HEK293 (cell line): ENCODE measurements around the gene KIDINS220.

Experiments
- CTCF ChIA-PET: fragments of 350-600 bp; formaldehyde crosslinking; extraction: SDS; loops from one replicate; lab custom pipeline; 2021; ENCODE audit warnings: antibody characterized with exemption; lab: Yijun Ruan, JAX
- POLR2A ChIA-PET: fragments of 300-600 bp; formaldehyde crosslinking; extraction: SDS; loops from one replicate; lab custom pipeline; 2020; ENCODE audit warnings: antibody characterized with exemption, inconsistent platforms; lab: Yijun Ruan, JAX
- H3K27ac ChIP-seq: fragments of 200-500 bp; sonication (Bioruptor generic); 2 replicates; pipeline ENCODE4 v1.5.1; 2014; ENCODE audit warnings: low read depth, low read length, control low read depth, inconsistent platforms; ENCODE audit errors: extremely low read depth
- H3K36me3 ChIP-seq, 2 experiments: fragments of 200-500 bp in 1 of 2; sonication (Bioruptor generic) in 1 of 2; 1 replicate in 1 of 2; 2 replicates in 1 of 2; pipeline ENCODE4 v1.5.1; 2014 to 2017; ENCODE audit warnings: inconsistent platforms in 2 of 2, low read length in 2 of 2; ENCODE audit not compliant: control insufficient read depth in 2 of 2, insufficient read depth in 1 of 2
- H3K4me1 ChIP-seq: fragments of 200-500 bp; sonication (Bioruptor generic); 2 replicates; pipeline ENCODE4 v1.5.1; 2014; ENCODE audit warnings: mild to moderate bottlenecking, low read length, inconsistent platforms; ENCODE audit not compliant: control insufficient read depth, insufficient read depth
- H3K4me3 ChIP-seq: 2 replicates; pipeline ENCODE4 v1.5.1; 2011; ENCODE audit warnings: low read depth, mild to moderate bottlenecking, control low read depth, low read length, moderate library complexity
- H3K9me3 ChIP-seq: fragments of 200-500 bp; sonication (Bioruptor generic); 2 replicates; pipeline ENCODE4 v1.5.1; 2014; ENCODE audit warnings: low read depth, low read length, inconsistent platforms; ENCODE audit not compliant: control insufficient read depth, insufficient read depth
- OSR2 ChIP-seq: fragments of 450-650 bp; formaldehyde crosslinking; IDR thresholded peaks from 2 replicates; pipeline ENCODE4 v1.5.1; 2016; ENCODE audit warnings: missing biosample characterization, missing genetic modification characterization
- ZIC2 ChIP-seq: fragments of 450-650 bp; formaldehyde crosslinking; IDR thresholded peaks from 2 replicates; pipeline ENCODE4 v1.5.1; 2016; ENCODE audit warnings: missing biosample characterization, missing genetic modification characterization
- ZNF311 ChIP-seq: fragments of 450-650 bp; formaldehyde crosslinking; IDR thresholded peaks from 2 replicates; pipeline ENCODE4 v1.5.1; 2017; ENCODE audit warnings: missing biosample characterization, missing genetic modification characterization, borderline replicate concordance
- ZNF324 ChIP-seq: fragments of 450-650 bp; formaldehyde crosslinking; IDR thresholded peaks from 2 replicates; pipeline ENCODE4 v1.5.1; 2016; ENCODE audit warnings: missing biosample characterization, missing genetic modification characterization
- ZNF354C ChIP-seq: fragments of 450-650 bp; formaldehyde crosslinking; IDR thresholded peaks from 2 replicates; pipeline ENCODE4 v1.5.1; 2016; ENCODE audit warnings: missing biosample characterization, missing genetic modification characterization, low read depth, borderline replicate concordance
- ZNF521 ChIP-seq: fragments of 450-650 bp; formaldehyde crosslinking; IDR thresholded peaks from 2 replicates; pipeline ENCODE4 v1.5.1; 2017; ENCODE audit warnings: missing biosample characterization, mild to moderate bottlenecking, missing genetic modification characterization
- ZNF560 ChIP-seq: fragments of 450-650 bp; formaldehyde crosslinking; IDR thresholded peaks from 2 replicates; pipeline ENCODE4 v1.5.1; 2017; ENCODE audit warnings: missing biosample characterization, missing genetic modification characterization, borderline replicate concordance
- ZNF600 ChIP-seq: fragments of 450-650 bp; formaldehyde crosslinking; IDR thresholded peaks from 2 replicates; pipeline ENCODE4 v1.5.1; 2016; ENCODE audit warnings: missing biosample characterization, missing genetic modification characterization
- ZNF843 ChIP-seq: fragments of 450-650 bp; formaldehyde crosslinking; IDR thresholded peaks from 2 replicates; pipeline ENCODE4 v1.5.1; 2016; ENCODE audit warnings: missing biosample characterization, missing genetic modification characterization
- TF ChIP-seq, protein P1 (sequence below): sonication (generic); formaldehyde crosslinking; IDR thresholded peaks from 2 replicates; pipeline ENCODE4 v1.8.1; 2022; ENCODE audit warnings: mild to moderate bottlenecking, moderate library complexity, missing genetic modification reagents
- TF ChIP-seq, protein P2 (sequence below): fragments of 450-650 bp; formaldehyde crosslinking; IDR thresholded peaks from 2 replicates; pipeline ENCODE4 v1.5.1; 2017; ENCODE audit warnings: missing biosample characterization, missing genetic modification characterization
- TF ChIP-seq, protein P3 (sequence below): fragments of 450-650 bp; formaldehyde crosslinking; conservative IDR thresholded peaks from 2 replicates; pipeline ENCODE4 v1.5.1; 2016; ENCODE audit warnings: low read depth, missing biosample characterization, missing genetic modification characterization
- TF ChIP-seq, protein P4 (sequence below): fragments of 450-650 bp; formaldehyde crosslinking; IDR thresholded peaks from 2 replicates; pipeline ENCODE4 v1.5.1; 2016; ENCODE audit warnings: missing biosample characterization, missing genetic modification characterization
- TF ChIP-seq, protein P5 (sequence below): fragments of 450-650 bp; formaldehyde crosslinking; IDR thresholded peaks from 2 replicates; pipeline ENCODE4 v1.5.1; 2016; ENCODE audit warnings: missing biosample characterization, missing genetic modification characterization
- TF ChIP-seq, protein P6 (sequence below): fragments of 450-650 bp; formaldehyde crosslinking; IDR thresholded peaks from 2 replicates; pipeline ENCODE4 v1.5.1; 2016; ENCODE audit warnings: missing biosample characterization, missing genetic modification characterization, borderline replicate concordance

KIDINS220 gene

DNA sequence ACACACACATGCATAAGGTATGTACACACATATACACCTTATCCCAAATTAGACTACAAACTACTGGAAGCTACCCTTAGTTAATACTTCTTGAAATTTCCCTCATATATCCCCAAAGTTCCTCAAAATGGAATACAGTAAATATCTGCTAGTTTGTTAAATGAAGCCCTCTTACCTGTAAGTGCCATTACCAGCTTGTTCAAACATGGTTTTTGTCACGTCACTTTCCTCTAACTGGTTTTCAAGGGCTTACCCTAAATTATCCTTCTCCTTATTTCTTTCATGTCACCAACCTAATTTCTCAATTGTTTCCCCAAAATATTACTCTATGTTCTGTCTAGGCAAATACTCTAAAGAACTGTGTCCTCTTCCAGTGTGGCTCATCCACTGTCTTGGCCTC, 24.4 kb upstream of the KIDINS220 start:
- 0 out of 2 replicates have a peak, but pooled peaks cover 2% of the 10 kb centered on the region for H3K4me1 ChIP-seq
- ChIA-PET POLR2A (no interaction called here), CTCF (no interaction called here)
- H3K27ac ChIP-seq: no peak overlapping the region
- TF ChIP-seq ZNF324 (tag by site-specific recombination) (no peak), ZNF600 (tag by site-specific recombination) (no peak), ZIC2 (tag by site-specific recombination) (no peak)
- TF ChIP-seq, protein P1, sequence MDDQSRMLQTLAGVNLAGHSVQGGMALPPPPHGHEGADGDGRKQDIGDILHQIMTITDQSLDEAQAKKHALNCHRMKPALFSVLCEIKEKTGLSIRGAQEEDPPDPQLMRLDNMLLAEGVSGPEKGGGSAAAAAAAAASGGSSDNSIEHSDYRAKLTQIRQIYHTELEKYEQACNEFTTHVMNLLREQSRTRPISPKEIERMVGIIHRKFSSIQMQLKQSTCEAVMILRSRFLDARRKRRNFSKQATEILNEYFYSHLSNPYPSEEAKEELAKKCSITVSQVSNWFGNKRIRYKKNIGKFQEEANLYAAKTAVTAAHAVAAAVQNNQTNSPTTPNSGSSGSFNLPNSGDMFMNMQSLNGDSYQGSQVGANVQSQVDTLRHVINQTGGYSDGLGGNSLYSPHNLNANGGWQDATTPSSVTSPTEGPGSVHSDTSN (CRISPR knock-in tag): no peak
- TF ChIP-seq, protein P2, sequence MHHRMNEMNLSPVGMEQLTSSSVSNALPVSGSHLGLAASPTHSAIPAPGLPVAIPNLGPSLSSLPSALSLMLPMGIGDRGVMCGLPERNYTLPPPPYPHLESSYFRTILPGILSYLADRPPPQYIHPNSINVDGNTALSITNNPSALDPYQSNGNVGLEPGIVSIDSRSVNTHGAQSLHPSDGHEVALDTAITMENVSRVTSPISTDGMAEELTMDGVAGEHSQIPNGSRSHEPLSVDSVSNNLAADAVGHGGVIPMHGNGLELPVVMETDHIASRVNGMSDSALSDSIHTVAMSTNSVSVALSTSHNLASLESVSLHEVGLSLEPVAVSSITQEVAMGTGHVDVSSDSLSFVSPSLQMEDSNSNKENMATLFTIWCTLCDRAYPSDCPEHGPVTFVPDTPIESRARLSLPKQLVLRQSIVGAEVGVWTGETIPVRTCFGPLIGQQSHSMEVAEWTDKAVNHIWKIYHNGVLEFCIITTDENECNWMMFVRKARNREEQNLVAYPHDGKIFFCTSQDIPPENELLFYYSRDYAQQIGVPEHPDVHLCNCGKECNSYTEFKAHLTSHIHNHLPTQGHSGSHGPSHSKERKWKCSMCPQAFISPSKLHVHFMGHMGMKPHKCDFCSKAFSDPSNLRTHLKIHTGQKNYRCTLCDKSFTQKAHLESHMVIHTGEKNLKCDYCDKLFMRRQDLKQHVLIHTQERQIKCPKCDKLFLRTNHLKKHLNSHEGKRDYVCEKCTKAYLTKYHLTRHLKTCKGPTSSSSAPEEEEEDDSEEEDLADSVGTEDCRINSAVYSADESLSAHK (tag by site-specific recombination): no peak
- TF ChIP-seq, protein P3, sequence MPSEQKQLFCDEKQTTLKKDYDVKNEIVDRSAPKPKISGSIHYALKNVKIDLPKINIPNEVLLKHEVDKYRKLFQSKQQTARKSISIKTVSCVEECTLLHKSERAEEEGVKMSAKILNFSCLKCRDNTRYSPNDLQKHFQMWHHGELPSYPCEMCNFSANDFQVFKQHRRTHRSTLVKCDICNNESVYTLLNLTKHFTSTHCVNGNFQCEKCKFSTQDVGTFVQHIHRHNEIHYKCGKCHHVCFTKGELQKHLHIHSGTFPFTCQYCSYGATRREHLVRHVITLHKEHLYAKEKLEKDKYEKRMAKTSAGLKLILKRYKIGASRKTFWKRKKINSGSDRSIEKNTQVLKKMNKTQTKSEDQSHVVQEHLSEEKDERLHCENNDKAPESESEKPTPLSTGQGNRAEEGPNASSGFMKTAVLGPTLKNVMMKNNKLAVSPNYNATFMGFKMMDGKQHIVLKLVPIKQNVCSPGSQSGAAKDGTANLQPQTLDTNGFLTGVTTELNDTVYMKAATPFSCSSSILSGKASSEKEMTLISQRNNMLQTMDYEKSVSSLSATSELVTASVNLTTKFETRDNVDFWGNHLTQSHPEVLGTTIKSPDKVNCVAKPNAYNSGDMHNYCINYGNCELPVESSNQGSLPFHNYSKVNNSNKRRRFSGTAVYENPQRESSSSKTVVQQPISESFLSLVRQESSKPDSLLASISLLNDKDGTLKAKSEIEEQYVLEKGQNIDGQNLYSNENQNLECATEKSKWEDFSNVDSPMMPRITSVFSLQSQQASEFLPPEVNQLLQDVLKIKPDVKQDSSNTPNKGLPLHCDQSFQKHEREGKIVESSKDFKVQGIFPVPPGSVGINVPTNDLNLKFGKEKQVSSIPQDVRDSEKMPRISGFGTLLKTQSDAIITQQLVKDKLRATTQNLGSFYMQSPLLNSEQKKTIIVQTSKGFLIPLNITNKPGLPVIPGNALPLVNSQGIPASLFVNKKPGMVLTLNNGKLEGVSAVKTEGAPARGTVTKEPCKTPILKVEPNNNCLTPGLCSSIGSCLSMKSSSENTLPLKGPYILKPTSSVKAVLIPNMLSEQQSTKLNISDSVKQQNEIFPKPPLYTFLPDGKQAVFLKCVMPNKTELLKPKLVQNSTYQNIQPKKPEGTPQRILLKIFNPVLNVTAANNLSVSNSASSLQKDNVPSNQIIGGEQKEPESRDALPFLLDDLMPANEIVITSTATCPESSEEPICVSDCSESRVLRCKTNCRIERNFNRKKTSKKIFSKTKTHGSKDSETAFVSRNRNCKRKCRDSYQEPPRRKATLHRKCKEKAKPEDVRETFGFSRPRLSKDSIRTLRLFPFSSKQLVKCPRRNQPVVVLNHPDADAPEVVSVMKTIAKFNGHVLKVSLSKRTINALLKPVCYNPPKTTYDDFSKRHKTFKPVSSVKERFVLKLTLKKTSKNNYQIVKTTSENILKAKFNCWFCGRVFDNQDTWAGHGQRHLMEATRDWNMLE (tag by site-specific recombination): no peak
- no peaks in the 10 kb centered on the region for H3K9me3 ChIP-seq
- no peak overlapping the region for H3K4me3 ChIP-seq
- H3K36me3 ChIP-seq: peaks cover 0 to 22% of the 10 kb centered on the region in 2 experiments; a peak in 1 of 3 replicates

DNA sequence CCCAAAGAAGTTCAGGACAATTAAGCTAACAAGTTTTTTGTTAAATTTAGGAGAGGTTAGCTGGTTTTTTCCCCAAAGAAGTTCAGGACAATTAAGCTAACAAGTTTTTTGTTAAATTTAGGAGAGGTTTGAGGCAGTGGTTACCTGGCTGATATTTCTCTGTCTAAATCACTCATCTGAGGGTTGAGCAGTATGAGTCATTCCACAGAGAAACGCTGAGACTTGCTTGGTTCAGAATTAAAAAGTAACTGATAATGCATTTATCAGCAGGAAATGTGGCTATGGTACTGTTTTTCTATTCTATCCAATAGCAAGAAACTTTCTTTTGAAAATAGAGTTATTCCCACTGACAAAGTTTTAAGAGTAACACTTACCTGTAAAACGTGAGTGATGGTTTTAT, 22.8 kb upstream of the KIDINS220 start:
- Histone ChIP-seq H3K36me3 (peaks cover 0 to 19% of the 10 kb centered on the region in 2 experiments; a peak in 1 of 3 replicates), H3K9me3 (no peaks in the 10 kb centered on the region), H3K4me1 (0 out of 2 replicates have a peak, but pooled peaks cover 2% of the 10 kb centered on the region), H3K4me3 (no peak overlapping the region), H3K27ac (no peak overlapping the region)
- POLR2A ChIA-PET: no interaction called here
- CTCF ChIA-PET: no interaction called here
- TF ChIP-seq ZNF521 (no peak), ZNF311 (no peak), ZNF843 (tag by site-specific recombination) (no peak), ZNF560 (tag by site-specific recombination) (no peak), ZNF354C (no peak), OSR2 (tag by site-specific recombination) (no peak)
- TF ChIP-seq, protein P4, sequence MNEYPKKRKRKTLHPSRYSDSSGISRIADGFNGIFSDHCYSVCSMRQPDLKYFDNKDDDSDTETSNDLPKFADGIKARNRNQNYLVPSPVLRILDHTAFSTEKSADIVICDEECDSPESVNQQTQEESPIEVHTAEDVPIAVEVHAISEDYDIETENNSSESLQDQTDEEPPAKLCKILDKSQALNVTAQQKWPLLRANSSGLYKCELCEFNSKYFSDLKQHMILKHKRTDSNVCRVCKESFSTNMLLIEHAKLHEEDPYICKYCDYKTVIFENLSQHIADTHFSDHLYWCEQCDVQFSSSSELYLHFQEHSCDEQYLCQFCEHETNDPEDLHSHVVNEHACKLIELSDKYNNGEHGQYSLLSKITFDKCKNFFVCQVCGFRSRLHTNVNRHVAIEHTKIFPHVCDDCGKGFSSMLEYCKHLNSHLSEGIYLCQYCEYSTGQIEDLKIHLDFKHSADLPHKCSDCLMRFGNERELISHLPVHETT (tag by site-specific recombination): no peak
- TF ChIP-seq, protein P5, sequence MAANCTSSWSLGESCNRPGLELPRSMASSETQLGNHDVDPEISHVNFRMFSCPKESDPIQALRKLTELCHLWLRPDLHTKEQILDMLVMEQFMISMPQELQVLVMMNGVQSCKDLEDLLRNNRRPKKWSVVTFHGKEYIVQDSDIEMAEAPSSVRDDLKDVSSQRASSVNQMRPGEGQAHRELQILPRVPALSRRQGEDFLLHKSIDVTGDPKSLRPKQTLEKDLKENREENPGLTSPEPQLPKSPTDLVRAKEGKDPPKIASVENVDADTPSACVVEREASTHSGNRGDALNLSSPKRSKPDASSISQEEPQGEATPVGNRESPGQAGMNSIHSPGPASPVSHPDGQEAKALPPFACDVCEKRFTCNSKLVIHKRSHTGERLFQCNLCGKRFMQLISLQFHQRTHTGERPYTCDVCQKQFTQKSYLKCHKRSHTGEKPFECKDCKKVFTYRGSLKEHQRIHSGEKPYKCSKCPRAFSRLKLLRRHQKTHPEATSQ (tag by site-specific recombination): no peak
- TF ChIP-seq, protein P6, sequence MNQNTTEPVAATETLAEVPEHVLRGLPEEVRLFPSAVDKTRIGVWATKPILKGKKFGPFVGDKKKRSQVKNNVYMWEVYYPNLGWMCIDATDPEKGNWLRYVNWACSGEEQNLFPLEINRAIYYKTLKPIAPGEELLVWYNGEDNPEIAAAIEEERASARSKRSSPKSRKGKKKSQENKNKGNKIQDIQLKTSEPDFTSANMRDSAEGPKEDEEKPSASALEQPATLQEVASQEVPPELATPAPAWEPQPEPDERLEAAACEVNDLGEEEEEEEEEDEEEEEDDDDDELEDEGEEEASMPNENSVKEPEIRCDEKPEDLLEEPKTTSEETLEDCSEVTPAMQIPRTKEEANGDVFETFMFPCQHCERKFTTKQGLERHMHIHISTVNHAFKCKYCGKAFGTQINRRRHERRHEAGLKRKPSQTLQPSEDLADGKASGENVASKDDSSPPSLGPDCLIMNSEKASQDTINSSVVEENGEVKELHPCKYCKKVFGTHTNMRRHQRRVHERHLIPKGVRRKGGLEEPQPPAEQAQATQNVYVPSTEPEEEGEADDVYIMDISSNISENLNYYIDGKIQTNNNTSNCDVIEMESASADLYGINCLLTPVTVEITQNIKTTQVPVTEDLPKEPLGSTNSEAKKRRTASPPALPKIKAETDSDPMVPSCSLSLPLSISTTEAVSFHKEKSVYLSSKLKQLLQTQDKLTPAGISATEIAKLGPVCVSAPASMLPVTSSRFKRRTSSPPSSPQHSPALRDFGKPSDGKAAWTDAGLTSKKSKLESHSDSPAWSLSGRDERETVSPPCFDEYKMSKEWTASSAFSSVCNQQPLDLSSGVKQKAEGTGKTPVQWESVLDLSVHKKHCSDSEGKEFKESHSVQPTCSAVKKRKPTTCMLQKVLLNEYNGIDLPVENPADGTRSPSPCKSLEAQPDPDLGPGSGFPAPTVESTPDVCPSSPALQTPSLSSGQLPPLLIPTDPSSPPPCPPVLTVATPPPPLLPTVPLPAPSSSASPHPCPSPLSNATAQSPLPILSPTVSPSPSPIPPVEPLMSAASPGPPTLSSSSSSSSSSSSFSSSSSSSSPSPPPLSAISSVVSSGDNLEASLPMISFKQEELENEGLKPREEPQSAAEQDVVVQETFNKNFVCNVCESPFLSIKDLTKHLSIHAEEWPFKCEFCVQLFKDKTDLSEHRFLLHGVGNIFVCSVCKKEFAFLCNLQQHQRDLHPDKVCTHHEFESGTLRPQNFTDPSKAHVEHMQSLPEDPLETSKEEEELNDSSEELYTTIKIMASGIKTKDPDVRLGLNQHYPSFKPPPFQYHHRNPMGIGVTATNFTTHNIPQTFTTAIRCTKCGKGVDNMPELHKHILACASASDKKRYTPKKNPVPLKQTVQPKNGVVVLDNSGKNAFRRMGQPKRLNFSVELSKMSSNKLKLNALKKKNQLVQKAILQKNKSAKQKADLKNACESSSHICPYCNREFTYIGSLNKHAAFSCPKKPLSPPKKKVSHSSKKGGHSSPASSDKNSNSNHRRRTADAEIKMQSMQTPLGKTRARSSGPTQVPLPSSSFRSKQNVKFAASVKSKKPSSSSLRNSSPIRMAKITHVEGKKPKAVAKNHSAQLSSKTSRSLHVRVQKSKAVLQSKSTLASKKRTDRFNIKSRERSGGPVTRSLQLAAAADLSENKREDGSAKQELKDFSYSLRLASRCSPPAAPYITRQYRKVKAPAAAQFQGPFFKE (tag by site-specific recombination): no peak
